Measurements from ENCODE around the gene AQP1.

- no peak for TF ChIP-seq POLR2A (IDR thresholded peaks at IDR 0.05)
- no peak for TF ChIP-seq CTCF (IDR thresholded peaks at IDR 0.05)
- TF ChIP-seq POLR2AphosphoS5 (IDR thresholded peaks at IDR 0.05): no peak
- no peak for TF ChIP-seq EP300 (IDR thresholded peaks at IDR 0.05)
Observed at GRCh38 chr7:30890226-30890625, 21.4 kb upstream of the AQP1 start.
